Colonic mucosa (tissue), 4 donors: ENCODE results near the gene UNC93B1. TPM values are rescaled to one million over a fixed set of nuclear protein-coding genes. Genes with fewer than 3 reads are reported as not detected.

Experiments used
- DNase-seq: peaks from one replicate; pipeline ENCODE4 v3.0.0-alpha.2; 2020
- H3K27ac ChIP-seq: fragments of 200-600 bp; one replicate; pipeline ENCODE4 v1.8.0; 2021
- H3K27me3 ChIP-seq: fragments of 200-600 bp; one replicate; pipeline ENCODE4 v1.8.0; 2021
- H3K36me3 ChIP-seq: fragments of 200-600 bp; one replicate; pipeline ENCODE4 v1.8.0; 2021
- H3K4me1 ChIP-seq: fragments of 200-600 bp; one replicate; pipeline ENCODE4 v1.8.0; 2021; ENCODE audit warnings: mild to moderate bottlenecking
- H3K4me3 ChIP-seq: fragments of 200-600 bp; one replicate; pipeline ENCODE4 v1.8.0; 2021
- H3K9ac ChIP-seq, 2 donors: one replicate each; pipeline ENCODE4 v1.7.0; 2013; ENCODE audit warnings: control low read depth in 2 of 2, low read depth in 2 of 2, low read length in 2 of 2
- H3K9me3 ChIP-seq: fragments of 200-600 bp; one replicate; pipeline ENCODE4 v1.8.0; 2021
- CTCF ChIP-seq: fragments of 200-600 bp; IDR thresholded peaks from one replicate; pipeline ENCODE4 v1.8.0; 2022; ENCODE audit warnings: antibody characterized with exemption, mild to moderate bottlenecking
- intact Hi-C: fragments of 100-400 bp; cut with DNase I; formaldehyde crosslinking; loops from one replicate; pipeline ENCODE4 v1.14.1; 2022
- total RNA-seq, 2 donors: library from RNA; stranded (reverse); fragmentation: NEBNext Ultra II Directional in 1 of 2; extraction: Animal tissue kit (Norgen Biotek cat#: 25700) in 1 of 2; gene quantifications; one replicate each; pipeline ENCODE4 v1.2.1, GENCODE V29; 2021
- donor health status: healthy.
- donor health status: DM: no; HTN: no; CAD: no.
- donor health status: DM: no; HTN: no; CAD: no.

UNC93B1 gene
- total RNA-seq, 2 donors from 2014 or later, result 46.3 to 55.4 TPM

- Histone ChIP-seq H3K9ac (no peak overlapping the region), H3K9me3 (no peaks in the 10 kb centered on the region), H3K4me1 (peaks cover 12% of the 10 kb centered on the region), H3K36me3 (no peaks in the 10 kb centered on the region), H3K27me3 (no peaks in the 10 kb centered on the region), H3K4me3 (no peak overlapping the region), H3K27ac (no peak overlapping the region)
- no peak for TF ChIP-seq CTCF
- no peak for DNase-seq
- intact Hi-C loops, result no loop called here
Measured at GRCh38 chr11:68035266-68035876, 31.5 kb upstream of the UNC93B1 start.

DNA sequence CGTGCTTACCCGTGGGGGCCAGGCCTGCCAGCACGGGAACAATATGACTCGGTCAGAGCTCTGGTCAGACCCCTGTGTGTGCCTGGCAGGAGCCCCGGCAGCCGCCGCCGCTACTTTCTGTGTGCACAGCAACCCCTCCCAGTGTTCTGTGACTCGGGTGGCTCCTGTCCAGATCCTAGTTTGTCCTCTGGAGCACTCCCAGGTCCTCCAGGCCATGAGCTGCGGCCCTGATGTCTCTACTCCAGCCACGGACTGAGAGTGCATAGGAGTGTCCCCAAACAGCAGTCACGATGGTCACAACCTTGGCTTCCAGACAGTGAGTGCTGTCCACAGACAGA, 29.8 kb upstream of the UNC93B1 start:
- H3K27ac ChIP-seq, result no peak overlapping the region
- no peaks in the 10 kb centered on the region for H3K27me3 ChIP-seq
- no peak overlapping the region for H3K4me3 ChIP-seq
- peaks cover 12% of the 10 kb centered on the region for H3K4me1 ChIP-seq
- H3K9ac ChIP-seq, result no peak overlapping the region
- no peak for TF ChIP-seq CTCF
- H3K36me3 ChIP-seq, result no peaks in the 10 kb centered on the region
- no peaks in the 10 kb centered on the region for H3K9me3 ChIP-seq
- intact Hi-C loops, result no loop called here
- DNase-seq, result no peak

GRCh38 chr11:68032997-68033707, 29.3 kb upstream of the UNC93B1 start:
- no peak overlapping the region for H3K27ac ChIP-seq
- no peak overlapping the region for H3K4me3 ChIP-seq
- H3K36me3 ChIP-seq, result no peaks in the 10 kb centered on the region
- no peaks in the 10 kb centered on the region for H3K27me3 ChIP-seq
- no peak overlapping the region for H3K9ac ChIP-seq
- DNase-seq, result no peak
- TF ChIP-seq CTCF, result no peak
- intact Hi-C loops, result no loop called here
- H3K4me1 ChIP-seq, result peaks cover 8% of the 10 kb centered on the region
- no peaks in the 10 kb centered on the region for H3K9me3 ChIP-seq

- Histone ChIP-seq H3K4me3 (no peak overlapping the region), H3K4me1 (peaks cover 4% of the 10 kb centered on the region), H3K36me3 (no peaks in the 10 kb centered on the region), H3K27ac (no peak overlapping the region), H3K27me3 (no peaks in the 10 kb centered on the region), H3K9ac (peak overlapping the region; percentile 9 to 83), H3K9me3 (no peaks in the 10 kb centered on the region)
- TF ChIP-seq CTCF, result no peak
- no peak for DNase-seq
- intact Hi-C loops, result no loop called here
Measured at GRCh38 chr11:68032003-68032402, 28.1 kb upstream of the UNC93B1 start.

DNA sequence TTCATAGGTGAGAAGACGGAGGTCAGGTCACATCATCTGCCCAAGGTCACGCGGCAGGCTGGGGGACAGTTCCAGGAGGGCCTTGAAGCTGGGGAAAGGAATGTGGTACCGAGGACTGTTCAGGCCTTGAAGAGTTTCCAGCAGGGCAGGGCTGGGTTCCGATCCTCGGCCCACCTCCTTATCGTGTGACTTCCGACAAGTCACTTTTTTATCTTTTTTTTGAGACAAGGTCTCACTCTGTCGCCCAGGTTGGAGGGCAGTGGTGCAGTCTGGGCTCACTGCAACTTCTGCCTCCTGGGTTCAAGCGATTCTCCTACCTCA, 27.2 kb upstream of the UNC93B1 start:
- H3K4me3 ChIP-seq, result peak overlapping the region; percentile 82
- DNase-seq, result no peak
- H3K4me1 ChIP-seq, result peaks cover 4% of the 10 kb centered on the region
- H3K9ac ChIP-seq, result peak overlapping the region; percentile 83 to 98
- H3K27ac ChIP-seq, result peak overlapping the region; percentile 75
- no peak for TF ChIP-seq CTCF
- H3K36me3 ChIP-seq, result no peaks in the 10 kb centered on the region
- no peaks in the 10 kb centered on the region for H3K27me3 ChIP-seq
- H3K9me3 ChIP-seq, result no peaks in the 10 kb centered on the region
- intact Hi-C loops, result no loop called here
